Measurements from ENCODE around the gene ANO8. TPM values are rescaled to one million over a fixed set of nuclear protein-coding genes. Genes with fewer than 3 reads are reported as not detected.

Gene ANO8
- total and polyA plus RNA-seq, 2 of the 8 experiments (the other 6 are each of a cell fraction or from before 2014, with no cell fraction given) = 9.5 to 20.7 TPM

DNA sequence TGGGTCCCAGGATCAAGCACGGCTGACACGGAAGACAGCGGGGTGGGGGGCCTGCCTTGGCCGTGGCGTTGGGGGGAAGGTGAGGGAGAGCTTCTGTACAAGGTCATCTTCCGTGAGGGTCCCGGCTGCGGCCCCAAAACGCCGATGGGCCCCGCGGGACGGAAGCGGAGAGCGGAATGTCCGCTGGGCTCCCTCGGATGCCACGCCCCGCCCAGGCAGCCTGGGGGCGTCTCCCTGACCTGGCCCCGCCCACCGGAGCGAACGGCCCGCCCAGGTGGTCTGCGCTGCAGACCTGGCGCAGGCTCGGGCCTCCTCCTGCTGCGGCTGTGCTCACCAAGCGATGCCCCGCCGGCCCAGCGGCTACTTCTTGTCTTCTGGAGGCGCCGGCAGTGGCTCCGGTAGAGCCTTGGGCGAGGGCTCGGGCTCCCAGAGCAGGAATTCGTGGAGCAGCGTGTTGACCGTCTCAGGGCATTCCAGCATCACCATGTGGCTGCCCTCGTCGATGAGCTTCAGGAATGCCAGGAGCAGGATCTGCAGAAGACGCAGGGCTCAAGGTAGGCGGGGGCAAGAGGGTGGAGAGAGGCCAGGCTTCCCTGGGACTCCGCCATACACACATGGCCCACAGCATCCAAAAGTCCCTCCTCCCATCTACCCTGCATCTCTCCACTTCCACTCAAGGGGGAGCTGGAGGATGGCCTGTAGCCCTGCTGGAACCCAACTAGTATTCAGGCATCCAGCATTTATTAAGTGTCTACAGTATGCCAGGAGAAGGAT lies 42.2 kb downstream of the ANO8 start (continued):
- TF ChIP-seq CHD1 (IDR thresholded peaks at IDR 0.05; ENCODE audit: low read depth, low read length) (no peak), SUZ12 (IDR thresholded peaks at IDR 0.05; ENCODE audit: low read length) (no peak), CHD2 (IDR thresholded peaks at IDR 0.05; ENCODE audit: low read length) (no peak), RBBP5 (IDR thresholded peaks at IDR 0.05; ENCODE audit: borderline replicate concordance, low read depth, low read length) (peak; percentile 73), FOSL1 (IDR thresholded peaks at IDR 0.05; ENCODE audit: insufficient read depth, low read depth, low read length) (no peak), ASH2L (IDR thresholded peaks at IDR 0.05; ENCODE audit: low read length) (no peak), HDAC6 (IDR thresholded peaks at IDR 0.05; ENCODE audit: low read depth, low read length) (no peak)
- TF ChIP-seq, protein P1, sequence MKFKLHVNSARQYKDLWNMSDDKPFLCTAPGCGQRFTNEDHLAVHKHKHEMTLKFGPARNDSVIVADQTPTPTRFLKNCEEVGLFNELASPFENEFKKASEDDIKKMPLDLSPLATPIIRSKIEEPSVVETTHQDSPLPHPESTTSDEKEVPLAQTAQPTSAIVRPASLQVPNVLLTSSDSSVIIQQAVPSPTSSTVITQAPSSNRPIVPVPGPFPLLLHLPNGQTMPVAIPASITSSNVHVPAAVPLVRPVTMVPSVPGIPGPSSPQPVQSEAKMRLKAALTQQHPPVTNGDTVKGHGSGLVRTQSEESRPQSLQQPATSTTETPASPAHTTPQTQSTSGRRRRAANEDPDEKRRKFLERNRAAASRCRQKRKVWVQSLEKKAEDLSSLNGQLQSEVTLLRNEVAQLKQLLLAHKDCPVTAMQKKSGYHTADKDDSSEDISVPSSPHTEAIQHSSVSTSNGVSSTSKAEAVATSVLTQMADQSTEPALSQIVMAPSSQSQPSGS (IDR thresholded peaks at IDR 0.05; ENCODE audit: low read length) = no peak
- TF ChIP-seq, protein P2, sequence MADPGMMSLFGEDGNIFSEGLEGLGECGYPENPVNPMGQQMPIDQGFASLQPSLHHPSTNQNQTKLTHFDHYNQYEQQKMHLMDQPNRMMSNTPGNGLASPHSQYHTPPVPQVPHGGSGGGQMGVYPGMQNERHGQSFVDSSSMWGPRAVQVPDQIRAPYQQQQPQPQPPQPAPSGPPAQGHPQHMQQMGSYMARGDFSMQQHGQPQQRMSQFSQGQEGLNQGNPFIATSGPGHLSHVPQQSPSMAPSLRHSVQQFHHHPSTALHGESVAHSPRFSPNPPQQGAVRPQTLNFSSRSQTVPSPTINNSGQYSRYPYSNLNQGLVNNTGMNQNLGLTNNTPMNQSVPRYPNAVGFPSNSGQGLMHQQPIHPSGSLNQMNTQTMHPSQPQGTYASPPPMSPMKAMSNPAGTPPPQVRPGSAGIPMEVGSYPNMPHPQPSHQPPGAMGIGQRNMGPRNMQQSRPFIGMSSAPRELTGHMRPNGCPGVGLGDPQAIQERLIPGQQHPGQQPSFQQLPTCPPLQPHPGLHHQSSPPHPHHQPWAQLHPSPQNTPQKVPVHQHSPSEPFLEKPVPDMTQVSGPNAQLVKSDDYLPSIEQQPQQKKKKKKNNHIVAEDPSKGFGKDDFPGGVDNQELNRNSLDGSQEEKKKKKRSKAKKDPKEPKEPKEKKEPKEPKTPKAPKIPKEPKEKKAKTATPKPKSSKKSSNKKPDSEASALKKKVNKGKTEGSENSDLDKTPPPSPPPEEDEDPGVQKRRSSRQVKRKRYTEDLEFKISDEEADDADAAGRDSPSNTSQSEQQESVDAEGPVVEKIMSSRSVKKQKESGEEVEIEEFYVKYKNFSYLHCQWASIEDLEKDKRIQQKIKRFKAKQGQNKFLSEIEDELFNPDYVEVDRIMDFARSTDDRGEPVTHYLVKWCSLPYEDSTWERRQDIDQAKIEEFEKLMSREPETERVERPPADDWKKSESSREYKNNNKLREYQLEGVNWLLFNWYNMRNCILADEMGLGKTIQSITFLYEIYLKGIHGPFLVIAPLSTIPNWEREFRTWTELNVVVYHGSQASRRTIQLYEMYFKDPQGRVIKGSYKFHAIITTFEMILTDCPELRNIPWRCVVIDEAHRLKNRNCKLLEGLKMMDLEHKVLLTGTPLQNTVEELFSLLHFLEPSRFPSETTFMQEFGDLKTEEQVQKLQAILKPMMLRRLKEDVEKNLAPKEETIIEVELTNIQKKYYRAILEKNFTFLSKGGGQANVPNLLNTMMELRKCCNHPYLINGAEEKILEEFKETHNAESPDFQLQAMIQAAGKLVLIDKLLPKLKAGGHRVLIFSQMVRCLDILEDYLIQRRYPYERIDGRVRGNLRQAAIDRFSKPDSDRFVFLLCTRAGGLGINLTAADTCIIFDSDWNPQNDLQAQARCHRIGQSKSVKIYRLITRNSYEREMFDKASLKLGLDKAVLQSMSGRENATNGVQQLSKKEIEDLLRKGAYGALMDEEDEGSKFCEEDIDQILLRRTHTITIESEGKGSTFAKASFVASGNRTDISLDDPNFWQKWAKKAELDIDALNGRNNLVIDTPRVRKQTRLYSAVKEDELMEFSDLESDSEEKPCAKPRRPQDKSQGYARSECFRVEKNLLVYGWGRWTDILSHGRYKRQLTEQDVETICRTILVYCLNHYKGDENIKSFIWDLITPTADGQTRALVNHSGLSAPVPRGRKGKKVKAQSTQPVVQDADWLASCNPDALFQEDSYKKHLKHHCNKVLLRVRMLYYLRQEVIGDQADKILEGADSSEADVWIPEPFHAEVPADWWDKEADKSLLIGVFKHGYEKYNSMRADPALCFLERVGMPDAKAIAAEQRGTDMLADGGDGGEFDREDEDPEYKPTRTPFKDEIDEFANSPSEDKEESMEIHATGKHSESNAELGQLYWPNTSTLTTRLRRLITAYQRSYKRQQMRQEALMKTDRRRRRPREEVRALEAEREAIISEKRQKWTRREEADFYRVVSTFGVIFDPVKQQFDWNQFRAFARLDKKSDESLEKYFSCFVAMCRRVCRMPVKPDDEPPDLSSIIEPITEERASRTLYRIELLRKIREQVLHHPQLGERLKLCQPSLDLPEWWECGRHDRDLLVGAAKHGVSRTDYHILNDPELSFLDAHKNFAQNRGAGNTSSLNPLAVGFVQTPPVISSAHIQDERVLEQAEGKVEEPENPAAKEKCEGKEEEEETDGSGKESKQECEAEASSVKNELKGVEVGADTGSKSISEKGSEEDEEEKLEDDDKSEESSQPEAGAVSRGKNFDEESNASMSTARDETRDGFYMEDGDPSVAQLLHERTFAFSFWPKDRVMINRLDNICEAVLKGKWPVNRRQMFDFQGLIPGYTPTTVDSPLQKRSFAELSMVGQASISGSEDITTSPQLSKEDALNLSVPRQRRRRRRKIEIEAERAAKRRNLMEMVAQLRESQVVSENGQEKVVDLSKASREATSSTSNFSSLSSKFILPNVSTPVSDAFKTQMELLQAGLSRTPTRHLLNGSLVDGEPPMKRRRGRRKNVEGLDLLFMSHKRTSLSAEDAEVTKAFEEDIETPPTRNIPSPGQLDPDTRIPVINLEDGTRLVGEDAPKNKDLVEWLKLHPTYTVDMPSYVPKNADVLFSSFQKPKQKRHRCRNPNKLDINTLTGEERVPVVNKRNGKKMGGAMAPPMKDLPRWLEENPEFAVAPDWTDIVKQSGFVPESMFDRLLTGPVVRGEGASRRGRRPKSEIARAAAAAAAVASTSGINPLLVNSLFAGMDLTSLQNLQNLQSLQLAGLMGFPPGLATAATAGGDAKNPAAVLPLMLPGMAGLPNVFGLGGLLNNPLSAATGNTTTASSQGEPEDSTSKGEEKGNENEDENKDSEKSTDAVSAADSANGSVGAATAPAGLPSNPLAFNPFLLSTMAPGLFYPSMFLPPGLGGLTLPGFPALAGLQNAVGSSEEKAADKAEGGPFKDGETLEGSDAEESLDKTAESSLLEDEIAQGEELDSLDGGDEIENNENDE (IDR thresholded peaks at IDR 0.05; ENCODE audit: insufficient replicate concordance, low read length) = no peak

Data from H1 (cell line).